Smooth muscle cell (in vitro differentiated cells): ENCODE data around the gene PHB1. TPM values are rescaled to one million over a fixed set of nuclear protein-coding genes. Genes with fewer than 3 reads are reported as not detected.
"Not testable (repeated sequence)": the region's sequence is repeated elsewhere in the genome, so short reads cannot be mapped to it uniquely, and the experiment has no call there.

ENCODE experiments used
- DNase-seq: peaks from one replicate; lab custom pipeline; 2025; ENCODE audit not compliant: unreplicated experiment; lab: John Stamatoyannopoulos, UW
- H2AFZ ChIP-seq: fragments of 200-600 bp; sonication (generic); 2 replicates; pipeline ENCODE4 v1.6.0; 2016; ENCODE audit warnings: antibody characterized with exemption, low read depth, mild to moderate bottlenecking
- H3F3A ChIP-seq: fragments of 200-600 bp; sonication (generic); 2 replicates; pipeline ENCODE4 v1.6.0; 2017; ENCODE audit warnings: antibody characterized with exemption, low read depth
- H3K27ac ChIP-seq: fragments of 200-600 bp; sonication (generic); 2 replicates; pipeline ENCODE4 v1.5.1; 2016; ENCODE audit warnings: low read depth, mild to moderate bottlenecking
- H3K27me3 ChIP-seq: fragments of 200-600 bp; sonication (generic); 2 replicates; pipeline ENCODE4 v1.6.1; 2016; ENCODE audit warnings: low read depth, mild to moderate bottlenecking
- H3K36me3 ChIP-seq: fragments of 200-600 bp; sonication (generic); 2 replicates; pipeline ENCODE4 v1.5.1; 2016; ENCODE audit warnings: low read depth
- H3K4me1 ChIP-seq: fragments of 200-600 bp; sonication (generic); 2 replicates; pipeline ENCODE4 v1.5.1; 2016; ENCODE audit warnings: low read depth
- H3K4me2 ChIP-seq: fragments of 200-600 bp; sonication (generic); 2 replicates; pipeline ENCODE4 v1.6.0; 2016; ENCODE audit warnings: mild to moderate bottlenecking
- H3K4me3 ChIP-seq: fragments of 200-600 bp; sonication (generic); 2 replicates; pipeline ENCODE4 v1.5.1; 2016; ENCODE audit warnings: mild to moderate bottlenecking
- H3K79me2 ChIP-seq: fragments of 200-600 bp; sonication (generic); 2 replicates; pipeline ENCODE4 v1.6.0; 2016; ENCODE audit warnings: low read depth, mild to moderate bottlenecking
- H3K9ac ChIP-seq: fragments of 200-600 bp; sonication (generic); 2 replicates; pipeline ENCODE4 v1.6.0; 2016; ENCODE audit warnings: low read depth
- H3K9me3 ChIP-seq: fragments of 200-600 bp; sonication (generic); replicated peaks from 2 replicates; pipeline ENCODE4 v1.5.1; 2016; ENCODE audit warnings: low read depth
- H4K20me1 ChIP-seq: fragments of 200-600 bp; sonication (generic); 2 replicates; pipeline ENCODE4 v1.6.0; 2016; ENCODE audit warnings: low read depth
- CTCF ChIP-seq: fragments of 200-600 bp; sonication (generic); IDR thresholded peaks from 2 replicates; pipeline ENCODE4 v1.5.1; 2017; ENCODE audit warnings: borderline replicate concordance, mild to moderate bottlenecking, antibody characterized with exemption; ENCODE audit not compliant: insufficient read depth, poor library complexity, severe bottlenecking
- WGBS: methylation state at CpG from one replicate; pipeline ENCODE4 v1.1.7; 2016; ENCODE audit warnings: low lambda C conversion rate; 5-methylcytosine and 5-hydroxymethylcytosine counted together
- polyA plus RNA-seq: library from polyadenylated mRNA; unstranded; fragments of >200 nt; fragmentation: Nextera tagmentation; extraction: Ambion mirVana; gene quantifications from 2 replicates; pipeline ENCODE4 v1.2.1, GENCODE V29; 2016
- total RNA-seq: library from RNA; depleted of rRNA; stranded (reverse); fragments of >200 nt; gene quantifications from 2 replicates; pipeline ENCODE4 v1.2.3, GENCODE V29; 2014

PHB1 gene
- total and polyA plus RNA-seq, 2 experiments from 2014 or later: 90.1 to 184 TPM

DNA sequence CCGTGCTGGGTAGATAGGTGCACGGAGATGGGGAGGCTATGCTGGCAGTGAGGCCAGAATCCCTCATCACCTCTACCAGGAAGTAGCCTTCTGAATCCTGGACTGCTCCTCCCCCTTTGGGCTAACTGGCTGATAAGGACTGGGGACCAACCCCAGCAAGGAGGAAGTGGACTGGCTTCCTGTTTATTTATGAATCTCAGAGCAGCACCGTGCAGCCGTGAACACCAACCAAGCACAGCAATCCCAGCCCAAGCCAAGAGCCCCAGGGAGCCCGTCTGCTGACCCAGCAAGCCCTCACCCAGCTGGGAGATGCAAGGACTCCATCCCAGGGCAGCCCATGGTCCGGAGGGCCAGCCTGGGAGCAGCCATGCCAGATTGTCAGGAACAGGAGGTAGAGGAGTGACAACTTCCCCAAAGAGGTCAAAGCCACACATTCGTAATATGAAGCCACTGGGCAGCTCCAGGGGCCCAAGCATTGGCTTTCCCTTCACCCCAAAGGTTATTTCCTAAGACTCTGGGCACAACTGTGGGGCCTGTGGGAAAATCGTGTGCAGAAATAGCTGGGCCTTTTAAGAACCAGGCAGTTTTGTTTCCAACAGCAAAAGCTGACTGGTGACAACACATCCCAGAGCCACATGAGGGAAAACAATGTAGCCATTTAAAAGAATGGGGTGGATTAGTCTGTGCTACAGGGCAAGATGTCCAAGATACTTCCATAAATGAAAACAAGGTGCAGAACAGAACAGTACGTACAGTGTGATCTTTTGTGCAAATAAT is 23.9 kb downstream of the PHB1 start:
- Histone ChIP-seq H3K79me2 (no peaks in the 10 kb centered on the region), H3K27me3 (no peaks in the 10 kb centered on the region), H3K36me3 (no peaks in the 10 kb centered on the region), H2AFZ (no peak overlapping the region), H3K9me3 (no peaks in the 10 kb centered on the region), H3K4me3 (no peak overlapping the region), H3K9ac (no peak overlapping the region), H3K4me2 (no peak overlapping the region), H4K20me1 (no peaks in the 10 kb centered on the region), H3K27ac (no peak overlapping the region), H3F3A (no peaks in the 10 kb centered on the region), H3K4me1 (no peaks in the 10 kb centered on the region)
- TF ChIP-seq CTCF: no peak
- WGBS: 79% methylated on average over 9 of the region's 9 CpGs
- DNase-seq: no peak

DNA sequence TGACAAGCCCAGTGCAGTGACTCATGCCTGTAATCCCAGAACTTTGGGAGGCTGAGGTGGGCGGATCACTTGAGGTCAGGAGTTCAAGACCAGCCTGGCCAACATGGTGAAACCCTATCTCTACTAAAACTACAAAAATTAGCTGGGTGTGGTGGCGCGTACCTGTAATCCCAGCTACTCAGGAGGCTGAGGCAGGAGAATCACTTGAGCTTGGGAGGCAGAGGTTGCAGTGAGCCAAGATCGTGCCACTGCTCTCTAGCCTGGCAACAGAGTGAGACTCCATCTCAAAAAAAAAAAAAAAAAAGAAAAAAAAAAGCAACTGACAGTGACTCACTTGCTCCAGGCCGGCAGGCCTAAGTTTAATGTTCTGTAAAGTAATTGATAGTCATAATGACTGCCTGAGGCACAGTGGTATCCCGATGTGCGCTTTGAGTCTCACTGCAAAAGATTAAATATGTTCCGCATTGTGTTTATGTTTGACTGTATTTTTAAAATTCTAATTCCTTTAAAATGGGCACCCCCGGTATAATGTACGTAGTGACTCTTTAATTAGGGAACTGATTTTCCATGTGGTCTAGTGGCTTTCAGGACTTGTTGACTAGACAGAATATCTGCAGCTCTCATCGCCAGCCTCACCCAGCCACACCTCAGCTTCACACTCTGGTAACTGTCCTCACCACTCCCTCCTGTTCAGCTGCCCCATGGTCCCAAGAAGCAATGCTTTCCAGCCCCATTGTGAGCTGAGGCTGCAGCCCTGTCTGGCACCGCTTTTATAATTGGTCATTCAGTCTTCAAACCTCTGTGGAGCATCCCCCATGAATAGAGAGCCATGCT is 25.0 kb downstream of the PHB1 start:
- WGBS: 64% methylated on average over 12 of the region's 12 CpGs
- not testable (repeated sequence) for H2AFZ ChIP-seq, H3K9ac ChIP-seq, H3K4me2 ChIP-seq, H3K27me3 ChIP-seq, H3K36me3 ChIP-seq, H3K4me1 ChIP-seq, H3F3A ChIP-seq, H3K4me3 ChIP-seq, H3K9me3 ChIP-seq, H3K27ac ChIP-seq, H3K79me2 ChIP-seq, DNase-seq, H4K20me1 ChIP-seq

DNA sequence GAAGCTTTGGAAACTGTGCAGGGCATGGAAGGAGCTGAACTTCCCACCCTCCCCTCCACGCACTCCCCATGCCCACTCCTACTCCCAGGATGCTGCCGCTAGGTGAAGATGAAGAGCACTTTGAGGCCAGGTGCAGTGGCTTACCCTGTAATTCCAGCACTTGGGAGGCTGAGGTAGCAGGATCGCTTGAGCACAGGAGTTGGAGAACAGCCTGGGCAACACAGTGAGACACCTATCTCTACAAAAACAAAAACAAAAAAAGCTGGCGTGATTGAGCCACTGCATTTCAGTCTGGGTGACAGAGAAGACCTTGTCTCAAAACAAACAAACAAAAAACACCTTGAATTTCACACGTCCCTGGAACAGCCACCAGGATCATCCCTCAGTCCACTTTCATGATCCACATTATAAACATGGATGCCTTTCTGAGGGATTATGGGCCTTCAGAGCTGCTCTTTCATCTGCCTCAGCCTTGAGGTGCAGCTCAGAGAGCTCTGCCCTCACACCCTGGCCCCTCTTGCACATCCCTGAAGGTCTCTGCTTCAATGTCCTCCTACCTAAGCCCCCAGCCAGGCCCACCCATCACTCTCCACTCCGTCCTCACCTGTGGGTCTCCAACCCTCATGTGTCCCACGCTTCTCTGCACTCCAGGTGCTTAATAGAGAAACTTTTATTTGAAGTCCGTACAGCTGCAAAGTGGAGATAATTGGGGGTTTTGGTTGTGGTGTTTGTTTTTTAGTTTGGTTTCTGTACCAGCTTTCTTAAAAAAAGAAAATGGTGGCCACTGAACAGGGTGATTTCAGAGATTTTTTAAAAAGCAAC is 25.8 kb downstream of the PHB1 start:
- Histone ChIP-seq H2AFZ (no peak overlapping the region), H3K4me2 (no peak overlapping the region), H3K27me3 (no peaks in the 10 kb centered on the region), H3K4me3 (no peak overlapping the region), H3K79me2 (no peaks in the 10 kb centered on the region), H3K36me3 (no peaks in the 10 kb centered on the region), H3K27ac (no peak overlapping the region), H4K20me1 (no peaks in the 10 kb centered on the region), H3K4me1 (no peaks in the 10 kb centered on the region), H3K9me3 (no peaks in the 10 kb centered on the region), H3K9ac (no peak overlapping the region), H3F3A (no peaks in the 10 kb centered on the region)
- no peak for DNase-seq
- no peak for TF ChIP-seq CTCF
- WGBS: 83% methylated on average over 8 of the region's 8 CpGs

DNA sequence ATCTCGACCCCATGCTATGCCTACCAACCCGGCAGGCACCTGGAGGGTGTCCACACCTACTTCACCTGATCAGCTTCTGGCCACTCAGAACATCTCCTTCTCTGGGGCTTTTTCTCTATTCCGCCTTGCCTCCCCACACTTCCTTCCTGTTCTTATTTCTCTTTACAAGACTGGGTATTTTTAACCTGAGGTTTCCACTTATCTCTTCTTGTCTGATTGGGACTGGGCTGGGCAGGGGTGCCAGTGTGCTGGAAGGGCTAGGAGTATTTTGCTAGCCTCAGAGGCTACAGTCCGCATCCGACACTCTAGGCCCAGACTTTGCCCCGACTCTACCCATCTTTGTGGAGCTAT is 26.4 kb downstream of the PHB1 start:
- H3K4me2 ChIP-seq: no peak overlapping the region
- 98% methylated on average over 6 of the region's 6 CpGs for WGBS
- H4K20me1 ChIP-seq: no peaks in the 10 kb centered on the region
- H3K9ac ChIP-seq: no peak overlapping the region
- no peaks in the 10 kb centered on the region for H3K9me3 ChIP-seq
- no peak overlapping the region for H3K4me3 ChIP-seq
- H3K27me3 ChIP-seq: no peaks in the 10 kb centered on the region
- H3K27ac ChIP-seq: no peak overlapping the region
- no peaks in the 10 kb centered on the region for H3K79me2 ChIP-seq
- no peaks in the 10 kb centered on the region for H3F3A ChIP-seq
- no peaks in the 10 kb centered on the region for H3K36me3 ChIP-seq
- no peak overlapping the region for H2AFZ ChIP-seq
- H3K4me1 ChIP-seq: no peaks in the 10 kb centered on the region
- TF ChIP-seq CTCF: no peak
- no peak for DNase-seq
